ENCODE results near the gene RHBDL1.

GRCh38 chr16:628321-629061 is 47.0 kb upstream of the RHBDL1 start:
- TF ChIP-seq ZNF514 (tag by site-specific recombination; IDR thresholded peaks at IDR 0.05) (no peak), SP7 (tag by site-specific recombination; IDR thresholded peaks at IDR 0.05) (no peak), CTCF (tag by site-specific recombination; IDR thresholded peaks at IDR 0.05) (no peak), ZNF629 (tag by site-specific recombination; IDR thresholded peaks at IDR 0.05) (no peak)
